Measurements from ENCODE around the gene LMAN2.
"Not testable (repeated sequence)": the region's sequence is repeated elsewhere in the genome, so short reads cannot be mapped to it uniquely, and the experiment has no call there.

The LMAN2 gene

GRCh38 chr5:177364159-177364962 is 12.9 kb upstream of the LMAN2 start:
- DNase-seq (ENCODE audit: low spot score), result no peak

- no peak for DNase-seq (ENCODE audit: low spot score)
These were observed 12.1 kb upstream of the LMAN2 start for GRCh38 chr5:177363565-177363964.

- peak; percentile 84 for DNase-seq (ENCODE audit: low spot score)
These were observed 11.4 kb upstream of the LMAN2 start for GRCh38 chr5:177362610-177363507.

DNA sequence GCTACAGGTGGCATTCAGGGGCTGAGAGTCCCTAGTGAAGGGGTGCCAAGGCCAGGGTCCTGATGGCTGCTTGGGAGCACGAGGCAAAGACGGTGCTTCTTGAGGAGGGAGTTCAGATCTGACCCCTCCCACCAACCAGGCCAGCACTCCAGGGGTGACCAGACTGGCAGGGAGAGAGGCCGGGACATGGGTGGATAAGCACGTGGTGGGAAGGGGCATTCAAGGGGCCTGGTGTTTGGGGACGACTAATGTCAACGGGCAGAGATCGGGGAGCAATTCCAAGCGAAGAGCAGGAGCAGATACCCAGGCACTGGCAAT is 10.8 kb upstream of the LMAN2 start:
- DNase-seq (ENCODE audit: low spot score), result no peak

GRCh38 chr5:177361418-177362291 is 10.2 kb upstream of the LMAN2 start:
- no peak for DNase-seq (ENCODE audit: low spot score)

DNA sequence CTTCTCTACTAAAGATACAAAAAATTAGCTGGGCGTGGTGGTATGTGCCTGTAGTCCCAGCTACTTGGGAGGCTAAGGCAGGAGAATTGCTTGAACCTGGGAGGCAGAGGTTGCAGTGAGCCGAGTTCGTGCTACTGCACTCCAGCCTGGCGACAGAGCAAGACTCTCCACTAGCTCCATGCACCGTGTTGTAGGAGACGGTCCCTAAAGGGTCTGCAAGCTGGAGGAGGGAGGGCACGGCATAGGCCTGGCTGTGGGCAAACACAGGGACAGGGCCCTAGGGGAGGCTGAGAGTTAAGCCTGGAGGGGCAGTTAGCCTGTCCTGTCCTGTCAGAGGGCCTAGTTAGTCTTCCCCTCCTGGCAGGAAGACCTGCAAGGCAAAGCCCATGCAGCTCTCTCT is 9.3 kb upstream of the LMAN2 start:
- DNase-seq (ENCODE audit: low spot score), result not testable (repeated sequence)

DNA sequence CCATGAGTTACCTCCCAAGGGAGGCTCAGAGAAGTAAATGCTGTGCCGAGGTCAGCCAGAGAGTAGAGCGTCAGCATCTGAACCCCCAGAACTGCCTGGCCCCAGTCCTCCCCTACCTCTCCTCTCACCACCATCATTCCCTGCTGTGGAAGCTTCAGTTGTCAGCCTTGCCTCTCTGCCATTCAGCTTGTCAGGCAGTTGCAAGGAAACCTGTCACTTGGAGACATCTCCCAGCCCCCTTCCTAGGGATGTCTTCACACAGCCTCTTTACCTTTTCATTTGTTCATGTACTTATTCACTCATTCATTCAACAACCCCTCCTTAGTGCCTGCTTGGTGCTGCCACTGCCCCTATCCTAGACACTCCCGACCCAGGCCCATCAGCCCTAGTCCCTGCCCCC is 8.4 kb upstream of the LMAN2 start:
- DNase-seq (ENCODE audit: low spot score), result no peak

DNA sequence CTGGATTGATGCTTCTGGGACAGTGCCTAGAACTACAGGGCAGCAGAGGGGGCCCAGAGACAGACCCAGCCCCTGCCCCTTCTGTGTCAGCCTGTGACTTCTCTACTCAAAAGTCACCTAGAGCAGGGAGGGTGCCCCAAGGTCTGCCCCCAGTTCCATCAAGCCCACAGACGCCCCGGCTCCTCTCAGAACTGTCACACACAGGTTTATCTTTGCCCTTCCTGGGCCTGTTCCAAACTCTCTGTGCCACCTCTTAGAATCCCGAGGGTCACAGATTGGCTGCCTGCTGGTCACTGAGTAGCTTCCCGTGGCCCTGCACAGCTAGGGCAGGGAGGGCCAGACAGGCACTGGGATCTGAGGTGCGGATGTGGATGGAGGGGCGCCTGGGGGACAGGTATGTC is 8.0 kb upstream of the LMAN2 start:
- DNase-seq (ENCODE audit: low spot score), result no peak

DNA sequence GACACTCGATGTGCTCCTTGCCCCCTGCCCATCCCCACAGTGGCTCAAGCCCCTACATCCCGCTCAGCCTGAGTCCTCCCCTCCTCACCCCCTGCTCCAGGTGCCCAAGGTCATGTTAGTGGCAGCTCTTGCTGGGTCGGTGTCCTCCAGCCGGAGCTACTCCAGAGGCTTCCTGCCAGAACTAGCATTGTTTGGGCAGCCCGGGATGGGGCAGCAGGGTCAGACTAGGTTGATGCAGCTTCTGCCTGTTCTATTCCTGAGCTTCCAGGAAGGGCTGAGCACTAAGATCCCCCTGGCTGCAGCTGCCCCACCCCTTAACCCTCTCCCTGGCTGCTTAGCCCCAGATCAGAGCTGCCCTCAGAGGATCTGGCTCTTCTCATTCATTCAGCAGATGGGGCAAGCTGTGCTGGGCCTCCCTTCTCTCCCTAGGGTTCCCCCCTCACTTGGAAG is 6.9 kb upstream of the LMAN2 start:
- no peak for DNase-seq (ENCODE audit: low spot score)

GRCh38 chr5:177357459-177358351 is 6.2 kb upstream of the LMAN2 start, which contains the start of gene RGS14:
RGS14 (plus strand) TSS chr5:177357924; CDS start chr5:177358025, 101 bp downstream.
- DNase-seq (ENCODE audit: low spot score), result no peak

DNA sequence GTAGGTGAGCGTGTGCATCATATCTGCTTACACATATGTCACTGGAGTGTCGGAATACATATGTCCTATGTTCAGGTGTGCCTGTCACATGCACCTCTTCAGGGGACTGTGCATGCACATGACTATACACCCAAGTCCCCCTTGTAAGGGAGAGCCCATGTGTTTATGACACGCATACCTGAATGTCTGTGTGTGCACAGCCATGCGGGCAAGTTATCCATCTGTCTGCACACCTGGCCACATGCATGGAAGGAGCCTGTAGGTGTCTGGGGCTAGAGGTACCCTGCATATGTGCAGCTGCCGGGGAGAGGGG is 5.6 kb upstream of the LMAN2 start:
- no peak for DNase-seq (ENCODE audit: low spot score)

DNA sequence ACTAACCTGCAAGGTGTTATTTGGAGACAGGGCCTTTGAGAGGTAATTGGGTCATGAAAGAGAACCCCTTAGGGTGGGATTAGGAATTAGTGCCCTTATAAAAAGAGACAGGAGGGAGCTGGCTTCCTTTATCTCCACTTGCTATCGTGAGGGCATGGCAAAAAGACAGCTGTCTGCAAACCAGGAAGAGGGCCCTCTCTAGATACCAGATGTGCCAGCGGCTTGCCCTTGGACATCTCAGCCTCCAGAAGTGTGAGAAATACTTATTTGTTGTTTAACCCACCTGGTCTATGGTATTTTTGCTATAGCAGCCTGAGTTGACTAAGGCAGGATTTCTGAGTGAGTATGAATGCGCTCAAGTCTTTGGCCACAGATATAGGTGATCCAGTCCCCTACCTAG is 5.3 kb upstream of the LMAN2 start:
- no peak for DNase-seq (ENCODE audit: low spot score)

DNA sequence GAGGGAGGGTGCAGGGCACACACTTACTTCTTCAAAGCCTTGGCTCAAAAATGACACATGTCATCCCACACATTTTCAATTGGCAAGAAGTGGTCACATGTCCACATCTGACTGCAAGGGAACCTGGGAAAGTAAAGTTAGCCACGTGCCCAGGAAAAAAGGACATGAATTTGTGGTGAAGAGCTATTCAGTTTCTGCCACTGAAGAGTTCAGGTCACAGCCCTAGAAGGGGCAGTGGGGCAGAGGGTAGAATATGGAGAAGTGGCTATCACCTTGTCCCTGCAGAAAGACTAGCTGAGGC is 4.3 kb upstream of the LMAN2 start:
- DNase-seq (ENCODE audit: low spot score), result no peak

- no peak for DNase-seq (ENCODE audit: low spot score)
These were observed 3.8 kb upstream of the LMAN2 start for GRCh38 chr5:177355162-177355867.

GRCh38 chr5:177354711-177355110 is 3.2 kb upstream of the LMAN2 start:
- no peak for DNase-seq (ENCODE audit: low spot score)

DNA sequence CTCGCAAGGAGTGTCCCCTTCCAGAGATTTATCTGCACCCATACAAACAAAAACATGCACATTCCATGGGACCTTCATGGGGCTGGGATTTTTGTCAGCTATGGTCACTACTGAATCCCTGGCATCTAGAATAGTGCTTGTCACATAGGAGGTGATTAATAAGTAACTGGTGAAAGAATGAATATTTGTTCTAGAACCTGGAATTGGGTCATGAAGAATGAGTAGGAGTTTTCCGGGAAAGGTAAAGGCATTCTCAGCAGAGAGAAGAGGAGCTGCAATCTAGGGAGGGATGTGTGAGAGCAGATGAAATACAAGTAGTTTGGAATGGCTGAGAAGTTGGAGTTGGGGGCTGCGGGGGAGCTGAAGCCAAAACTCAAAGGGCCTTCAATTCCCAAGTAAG is 2.8 kb upstream of the LMAN2 start:
- no peak for DNase-seq (ENCODE audit: low spot score)

- DNase-seq (ENCODE audit: low spot score), result no peak
These were observed 1.6 kb upstream of the LMAN2 start for GRCh38 chr5:177353093-177353492.

- no peak for DNase-seq (ENCODE audit: low spot score)
These were observed 584 bp downstream of the LMAN2 start for GRCh38 chr5:177350776-177351391.

DNA sequence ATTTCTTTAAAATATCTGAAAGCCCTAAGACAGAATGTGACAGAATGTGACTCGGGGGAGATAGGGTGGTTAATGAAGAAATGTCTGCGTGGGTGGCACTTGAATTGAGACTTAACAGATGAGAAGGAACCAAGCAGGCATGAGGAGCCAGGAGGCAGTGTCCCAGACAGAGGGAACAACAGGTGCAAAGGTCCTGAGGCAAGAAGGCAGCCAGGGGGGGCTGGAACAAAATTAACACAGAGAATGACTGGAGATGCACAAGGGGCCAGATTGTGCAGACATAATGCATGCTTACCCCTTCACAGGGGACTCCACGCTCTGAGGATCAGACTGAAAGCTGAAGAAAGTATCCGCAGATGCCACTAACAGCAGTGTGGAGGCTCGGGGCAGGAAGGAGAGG is 1.7 kb downstream of the LMAN2 start:
- DNase-seq (ENCODE audit: low spot score), result no peak

- DNase-seq (ENCODE audit: low spot score), result no peak
These were observed 2.2 kb downstream of the LMAN2 start for GRCh38 chr5:177349362-177349647.

- DNase-seq (ENCODE audit: low spot score), result no peak
These were observed 3.8 kb downstream of the LMAN2 start for GRCh38 chr5:177347699-177348098.

All from iPS-NIHi11 (cell line).